GM13976 (cell line): ENCODE data around the gene PIK3R1.

ENCODE experiments used
- DNase-seq: peaks from one replicate; pipeline ENCODE4 v3.0.0; 2012; ENCODE audit warnings: low spot score
- CTCF ChIP-seq: IDR thresholded peaks from 2 replicates; pipeline ENCODE4 v1.5.1; 2012; ENCODE audit warnings: borderline replicate concordance, mild to moderate bottlenecking; ENCODE audit not compliant: insufficient read depth; ENCODE audit errors: extremely low read depth, missing control alignments, control extremely low read depth
- in situ Hi-C: fragments of 300-500 bp; cut with MboI; formaldehyde crosslinking; loops from one replicate; pipeline ENCODE4 v1.12.0; 2022; ENCODE audit warnings: low sequenced_read_pairs, mixed read lengths, inconsistent platforms; ENCODE audit not compliant: unreplicated experiment

The PIK3R1 gene

GRCh38 chr5:68287631-68287975, 72.0 kb downstream of the PIK3R1 start:
- in situ Hi-C loops = loop anchor here (5.0 to 25.0 kb wide), 3 partner anchors 170 to 725 kb away; no protein-coding TSS in a partner anchor
- TF ChIP-seq CTCF = no peak
- DNase-seq = no peak

GRCh38 chr5:68287976-68288706, 72.6 kb downstream of the PIK3R1 start:
- in situ Hi-C loops = loop anchor here (5.0 to 25.0 kb wide), 3 partner anchors 169 to 724 kb away; no protein-coding TSS in a partner anchor
- peak; percentile 75 for DNase-seq
- TF ChIP-seq CTCF = no peak

- no peak for DNase-seq
- in situ Hi-C loops = loop anchor here (5.0 to 25.0 kb wide), 3 partner anchors 169 to 724 kb away; no protein-coding TSS in a partner anchor
- no peak for TF ChIP-seq CTCF
These were observed 73.2 kb downstream of the PIK3R1 start for GRCh38 chr5:68288707-68289134.

- TF ChIP-seq CTCF = no peak
- in situ Hi-C loops = loop anchor here (5.0 to 25.0 kb wide), 3 partner anchors 168 to 723 kb away; no protein-coding TSS in a partner anchor
- DNase-seq = no peak
These were observed 73.9 kb downstream of the PIK3R1 start for GRCh38 chr5:68289498-68289897.

GRCh38 chr5:68290260-68290674, 74.7 kb downstream of the PIK3R1 start:
- no peak for TF ChIP-seq CTCF
- in situ Hi-C loops = loop anchor here (25.0 kb wide), 2 partner anchors 372 to 722 kb away; no protein-coding TSS in a partner anchor
- no peak for DNase-seq

- no peak for TF ChIP-seq CTCF
- in situ Hi-C loops = loop anchor here (25.0 kb wide), 2 partner anchors 371 to 721 kb away; no protein-coding TSS in a partner anchor
- DNase-seq = no peak
These were observed 75.3 kb downstream of the PIK3R1 start for GRCh38 chr5:68290847-68291246.
